ENCODE data around the gene OSBPL9. TPM values are rescaled to one million over a fixed set of nuclear protein-coding genes. Genes with fewer than 3 reads are reported as not detected.

Gene OSBPL9
- total and polyA plus RNA-seq, 9 of the 15 experiments (the other 6 are each of a cell fraction or from before 2014, with no cell fraction given) = 43.9 to 217 (median 170) TPM

GRCh38 chr1:51792864-51793263 lies 176.0 kb downstream of the OSBPL9 start (continued):
- TF ChIP-seq ZNF518B (CRISPR knock-in tag; IDR thresholded peaks at IDR 0.05) = no peak
- TF ChIP-seq ZFP36 (IDR thresholded peaks at IDR 0.05; ENCODE audit: low read depth, low read length, partially characterized antibody) = no peak
- no peak for TF ChIP-seq CREB5 (CRISPR knock-in tag; IDR thresholded peaks at IDR 0.05)
- no peak for TF ChIP-seq ZBTB8A (IDR thresholded peaks at IDR 0.05; ENCODE audit: partially characterized antibody)
- no peak for TF ChIP-seq ATF7 (IDR thresholded peaks at IDR 0.05)
- TF ChIP-seq MAFK (IDR thresholded peaks at IDR 0.05; ENCODE audit: low read length) = 0 out of 2 replicates have a peak, but pooled peaks have one; percentile 19
- TF ChIP-seq ZNF121 (CRISPR knock-in tag; conservative IDR thresholded peaks at IDR 0.05) = no peak
- TF ChIP-seq SP2 (IDR thresholded peaks at IDR 0.05; ENCODE audit: extremely low read depth, low read depth, low read length, poor library complexity, severe bottlenecking) = no peak
- TF ChIP-seq ATF1 (CRISPR knock-in tag; IDR thresholded peaks at IDR 0.05) = no peak
- no peak for TF ChIP-seq ATF1 (tag; IDR thresholded peaks at IDR 0.05)
- TF ChIP-seq PRDM10 (IDR thresholded peaks at IDR 0.05; ENCODE audit: partially characterized antibody) = no peak
- TF ChIP-seq CBFA2T2 (conservative IDR thresholded peaks at IDR 0.05) = no peak
- TF ChIP-seq USF1 (CRISPR knock-in tag; IDR thresholded peaks at IDR 0.05) = no peak
- TF ChIP-seq C11orf30 (IDR thresholded peaks at IDR 0.05; ENCODE audit: low read depth) = no peak
- TF ChIP-seq ZNF76 (CRISPR knock-in tag; IDR thresholded peaks at IDR 0.05; ENCODE audit: borderline replicate concordance) = no peak
- no peak for TF ChIP-seq NONO (IDR thresholded peaks at IDR 0.05; ENCODE audit: low read depth in 2 of 2, low read length in 1 of 2)
- TF ChIP-seq RAD21 (CRISPR knock-in tag; conservative IDR thresholded peaks at IDR 0.05 in 1 of 2, IDR thresholded peaks at IDR 0.05 in 1 of 2) = peak in 1 of 2 experiments; percentile 8; a peak in 1 of 4 replicates
